Thymus (tissue), 14 donors: ENCODE results near the gene HPRT1. TPM values are rescaled to one million over a fixed set of nuclear protein-coding genes. Genes with fewer than 3 reads are reported as not detected.
A peak's percentile ranks its signal among the peaks of the same experiment; 100 is the strongest.

Source experiments
- DNase-seq, 9 donors: peaks; one replicate each; pipeline ENCODE4 v3.0.0-alpha.2; 2013; ENCODE audit warnings: low spot score in 9 of 9, low read depth in 6 of 9, missing footprints in 1 of 9
- H3K27ac ChIP-seq, 2 donors: one replicate each; pipeline ENCODE4 v1.5.1; 2013; ENCODE audit warnings: control low read depth in 1 of 2, low read depth in 1 of 2, low read length in 1 of 2, mild to moderate bottlenecking in 1 of 2, moderate library complexity in 1 of 2
- H3K27me3 ChIP-seq, 2 donors: one replicate each; pipeline ENCODE4 v1.5.1; 2013; ENCODE audit warnings: low read length in 1 of 2; ENCODE audit not compliant: control insufficient read depth in 2 of 2, insufficient read depth in 1 of 2
- H3K36me3 ChIP-seq, 2 donors: one replicate each; pipeline ENCODE4 v1.5.1; 2013; ENCODE audit warnings: low read length in 1 of 2, mild to moderate bottlenecking in 1 of 2, moderate library complexity in 1 of 2; ENCODE audit not compliant: control insufficient read depth in 2 of 2, insufficient read depth in 2 of 2
- H3K4me1 ChIP-seq, 2 donors: one replicate each; pipeline ENCODE4 v1.5.1; 2013; ENCODE audit warnings: low read length in 2 of 2; ENCODE audit not compliant: control insufficient read depth in 2 of 2, insufficient read depth in 2 of 2
- H3K4me3 ChIP-seq, 2 donors: one replicate each; pipeline ENCODE4 v1.5.1; 2013; ENCODE audit warnings: low read length in 2 of 2, control low read depth in 1 of 2, mild to moderate bottlenecking in 1 of 2
- H3K9me3 ChIP-seq, 2 donors: one replicate each; pipeline ENCODE4 v1.5.1; 2013; ENCODE audit warnings: low read length in 1 of 2, mild to moderate bottlenecking in 1 of 2; ENCODE audit not compliant: control insufficient read depth in 2 of 2, insufficient read depth in 1 of 2
- WGBS: extraction: QIAGEN DNeasy Blood & Tissue Kit; methylation state at CpG from one replicate; pipeline ENCODE4 v1.1.7; 2013; 5-methylcytosine and 5-hydroxymethylcytosine counted together
- long read RNA-seq, 10 donors: transcript quantifications; one replicate each; lab custom pipeline, GENCODE V29; 2026
- polyA plus RNA-seq: library from polyadenylated mRNA; stranded (reverse); fragments of 200-250 nt; gene quantifications from one replicate; pipeline ENCODE4 v1.2.3, GENCODE V29; 2013
- total RNA-seq: library from RNA; stranded (reverse); fragments of 120-200 nt; gene quantifications from one replicate; pipeline ENCODE4 v1.2.4, GENCODE V29; 2013
- donor health status: healthy.

The HPRT1 gene
- total RNA-seq: 23.3 TPM
- 60.8 TPM for polyA plus RNA-seq
- long read RNA-seq, donor 1: 0 reads
- long read RNA-seq, donor 2, partial matches to known transcripts: 7 of 42 reads
- long read RNA-seq, donor 2, other reads (novel, unspliced or antisense): 32 of 42 reads
- long read RNA-seq, donor 3, transcript HPRT1-201 (9 exons, 1,407 nt): major isoform, 10 of 60 reads
- long read RNA-seq, donor 3, partial matches to known transcripts: 14 of 60 reads
- long read RNA-seq, donor 3, other reads (novel, unspliced or antisense): 36 of 60 reads
- long read RNA-seq, donor 4, partial matches to known transcripts: 0 of 18 reads
- long read RNA-seq, donor 4, other reads (novel, unspliced or antisense): 15 of 18 reads
- long read RNA-seq, donor 5, transcript HPRT1-201 (9 exons, 1,407 nt): major isoform, 14 of 66 reads
- long read RNA-seq, donor 5, partial matches to known transcripts: 11 of 66 reads
- long read RNA-seq, donor 5, other reads (novel, unspliced or antisense): 41 of 66 reads
- long read RNA-seq, donor 6, partial matches to known transcripts: 0 of 31 reads
- long read RNA-seq, donor 6, other reads (novel, unspliced or antisense): 29 of 31 reads
- long read RNA-seq, donor 7, transcript HPRT1-201 (9 exons, 1,407 nt): major isoform, 5 of 55 reads
- long read RNA-seq, donor 7, partial matches to known transcripts: 14 of 55 reads
- long read RNA-seq, donor 7, other reads (novel, unspliced or antisense): 36 of 55 reads
- long read RNA-seq, donor 8, partial matches to known transcripts: 0 of 13 reads
- long read RNA-seq, donor 8, other reads (novel, unspliced or antisense): 12 of 13 reads
- long read RNA-seq, donor 9, partial matches to known transcripts: 0 of 19 reads
- long read RNA-seq, donor 9, other reads (novel, unspliced or antisense): 17 of 19 reads
- long read RNA-seq, donor 10, partial matches to known transcripts: 6 of 32 reads
- long read RNA-seq, donor 10, other reads (novel, unspliced or antisense): 22 of 32 reads

- DNase-seq: peak in 8 of 9 donors; percentile 19 to 87 (median 65)
- Histone ChIP-seq H3K36me3 (no peaks in the 10 kb centered on the region), H3K4me1 (peaks cover 0 to 9% of the 10 kb centered on the region in 2 donors), H3K27me3 (no peaks in the 10 kb centered on the region), H3K27ac (peak within 1 kb of the TSS; percentile 26 to 65), H3K9me3 (no peaks in the 10 kb centered on the region), H3K4me3 (peak within 1 kb of the TSS; percentile 61 to 73)
- under 1% methylated on average over 85 of the region's 85 CpGs for WGBS
Observed at GRCh38 chrX:134460005-134460861, at the start of gene HPRT1. HPRT1 (plus strand) TSS chrX:134460165; CDS start chrX:134460312, 147 bp downstream.

GRCh38 chrX:134416087-134416486, 43.9 kb upstream of the HPRT1 start:
- Histone ChIP-seq H3K4me1 (no peaks in the 10 kb centered on the region), H3K27me3 (no peaks in the 10 kb centered on the region), H3K9me3 (no peaks in the 10 kb centered on the region), H3K36me3 (peaks cover 6 to 31% of the 10 kb centered on the region in 2 donors), H3K27ac (no peak overlapping the region), H3K4me3 (no peak overlapping the region)
- DNase-seq: no peak
- WGBS: 96% methylated on average over 5 of the region's 5 CpGs

- DNase-seq: no peak
- no peaks in the 10 kb centered on the region for H3K9me3 ChIP-seq
- H3K27ac ChIP-seq: no peak overlapping the region
- no peaks in the 10 kb centered on the region for H3K27me3 ChIP-seq
- H3K36me3 ChIP-seq: peaks cover 6 to 31% of the 10 kb centered on the region in 2 donors
- WGBS: 96% methylated on average over 8 of the region's 8 CpGs
- H3K4me3 ChIP-seq: no peak overlapping the region
- no peaks in the 10 kb centered on the region for H3K4me1 ChIP-seq
Observed at GRCh38 chrX:134418317-134419113, 41.5 kb upstream of the HPRT1 start.

- DNase-seq: no peak
- Histone ChIP-seq H3K36me3 (peaks cover 6 to 30% of the 10 kb centered on the region in 2 donors), H3K4me1 (no peaks in the 10 kb centered on the region), H3K27me3 (no peaks in the 10 kb centered on the region), H3K9me3 (no peaks in the 10 kb centered on the region), H3K4me3 (no peak overlapping the region), H3K27ac (no peak overlapping the region)
- 99% methylated on average over 6 of the region's 6 CpGs for WGBS
Observed at GRCh38 chrX:134419784-134420183, 40.2 kb upstream of the HPRT1 start.

- Histone ChIP-seq H3K4me1 (no peaks in the 10 kb centered on the region), H3K4me3 (no peak overlapping the region), H3K27me3 (no peaks in the 10 kb centered on the region), H3K36me3 (peaks cover 0 to 30% of the 10 kb centered on the region in 2 donors), H3K9me3 (no peaks in the 10 kb centered on the region), H3K27ac (no peak overlapping the region)
- no peak for DNase-seq
- 89% methylated on average over 5 of the region's 5 CpGs for WGBS
Observed at GRCh38 chrX:134423606-134424005, 36.4 kb upstream of the HPRT1 start.

GRCh38 chrX:134426281-134426680, 33.7 kb upstream of the HPRT1 start:
- no peak for DNase-seq
- no peaks in the 10 kb centered on the region for H3K9me3 ChIP-seq
- WGBS: 94% methylated on average over 5 of the region's 5 CpGs

GRCh38 chrX:134431894-134432293, 28.1 kb upstream of the HPRT1 start:
- no peaks in the 10 kb centered on the region for H3K4me1 ChIP-seq
- DNase-seq: no peak
- H3K4me3 ChIP-seq: no peak overlapping the region
- no peaks in the 10 kb centered on the region for H3K27me3 ChIP-seq
- WGBS: 92% methylated on average over 2 of the region's 2 CpGs
- H3K9me3 ChIP-seq: no peaks in the 10 kb centered on the region
- H3K36me3 ChIP-seq: peaks cover 0 to 18% of the 10 kb centered on the region in 2 donors
- no peak overlapping the region for H3K27ac ChIP-seq

More at GRCh38 chrX:134426281-134426680, 33.7 kb upstream of the HPRT1 start:
- no peak overlapping the region for H3K4me3 ChIP-seq
- H3K4me1 ChIP-seq: no peaks in the 10 kb centered on the region
- H3K27ac ChIP-seq: no peak overlapping the region
- H3K36me3 ChIP-seq: peaks cover 0 to 30% of the 10 kb centered on the region in 2 donors
- no peaks in the 10 kb centered on the region for H3K27me3 ChIP-seq

GRCh38 chrX:134435894-134436293, 24.1 kb upstream of the HPRT1 start:
- 96% methylated on average over 6 of the region's 6 CpGs for WGBS
- Histone ChIP-seq H3K36me3 (peaks cover 0 to 5% of the 10 kb centered on the region in 2 donors), H3K27ac (no peak overlapping the region), H3K9me3 (no peaks in the 10 kb centered on the region), H3K27me3 (no peaks in the 10 kb centered on the region), H3K4me1 (no peaks in the 10 kb centered on the region), H3K4me3 (no peak overlapping the region)
- DNase-seq: no peak
